HFF-Myc (cell line): ENCODE results near the gene SLC26A1.

Experiments
- DNase-seq: peaks from one replicate; pipeline ENCODE4 v3.0.0-alpha.2; 2011; ENCODE audit warnings: low read depth; ENCODE audit errors: extremely low read depth
- H3K4me3 ChIP-seq: replicated peaks from 2 replicates; pipeline ENCODE4 v1.5.1; 2011; ENCODE audit warnings: low read depth, mild to moderate bottlenecking, control low read depth, low read length
- TF ChIP-seq, protein P1 (sequence below): IDR thresholded peaks from 2 replicates; pipeline ENCODE4 v1.5.1; 2012; ENCODE audit warnings: mild to moderate bottlenecking, low read depth, low read length, control low read depth; ENCODE audit errors: missing control alignments

Gene SLC26A1

DNA sequence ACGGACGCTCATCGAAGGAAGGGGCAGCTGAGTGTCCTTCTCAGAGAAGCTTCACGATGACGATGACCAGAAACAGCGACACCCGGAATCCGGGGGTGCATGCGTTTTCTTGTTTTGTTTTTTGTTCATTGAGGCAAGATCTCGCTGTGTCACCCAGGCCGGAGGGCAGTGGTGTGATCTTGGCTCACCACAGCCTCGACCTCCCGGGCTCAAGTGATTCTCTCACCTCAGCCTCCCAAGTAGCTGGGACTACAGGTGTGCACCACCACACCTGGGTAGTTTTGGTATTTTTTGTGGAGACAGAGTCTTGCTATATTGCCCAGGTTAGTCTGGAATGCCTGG, 39.7 kb downstream of the SLC26A1 start:
- no peak for DNase-seq
- TF ChIP-seq, protein P1, sequence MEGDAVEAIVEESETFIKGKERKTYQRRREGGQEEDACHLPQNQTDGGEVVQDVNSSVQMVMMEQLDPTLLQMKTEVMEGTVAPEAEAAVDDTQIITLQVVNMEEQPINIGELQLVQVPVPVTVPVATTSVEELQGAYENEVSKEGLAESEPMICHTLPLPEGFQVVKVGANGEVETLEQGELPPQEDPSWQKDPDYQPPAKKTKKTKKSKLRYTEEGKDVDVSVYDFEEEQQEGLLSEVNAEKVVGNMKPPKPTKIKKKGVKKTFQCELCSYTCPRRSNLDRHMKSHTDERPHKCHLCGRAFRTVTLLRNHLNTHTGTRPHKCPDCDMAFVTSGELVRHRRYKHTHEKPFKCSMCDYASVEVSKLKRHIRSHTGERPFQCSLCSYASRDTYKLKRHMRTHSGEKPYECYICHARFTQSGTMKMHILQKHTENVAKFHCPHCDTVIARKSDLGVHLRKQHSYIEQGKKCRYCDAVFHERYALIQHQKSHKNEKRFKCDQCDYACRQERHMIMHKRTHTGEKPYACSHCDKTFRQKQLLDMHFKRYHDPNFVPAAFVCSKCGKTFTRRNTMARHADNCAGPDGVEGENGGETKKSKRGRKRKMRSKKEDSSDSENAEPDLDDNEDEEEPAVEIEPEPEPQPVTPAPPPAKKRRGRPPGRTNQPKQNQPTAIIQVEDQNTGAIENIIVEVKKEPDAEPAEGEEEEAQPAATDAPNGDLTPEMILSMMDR, result no peak
- no peak overlapping the region for H3K4me3 ChIP-seq

GRCh38 chr4:952881-953573, 40.2 kb downstream of the SLC26A1 start:
- TF ChIP-seq, protein P1, result no peak
- H3K4me3 ChIP-seq, result no peak overlapping the region
- no peak for DNase-seq

DNA sequence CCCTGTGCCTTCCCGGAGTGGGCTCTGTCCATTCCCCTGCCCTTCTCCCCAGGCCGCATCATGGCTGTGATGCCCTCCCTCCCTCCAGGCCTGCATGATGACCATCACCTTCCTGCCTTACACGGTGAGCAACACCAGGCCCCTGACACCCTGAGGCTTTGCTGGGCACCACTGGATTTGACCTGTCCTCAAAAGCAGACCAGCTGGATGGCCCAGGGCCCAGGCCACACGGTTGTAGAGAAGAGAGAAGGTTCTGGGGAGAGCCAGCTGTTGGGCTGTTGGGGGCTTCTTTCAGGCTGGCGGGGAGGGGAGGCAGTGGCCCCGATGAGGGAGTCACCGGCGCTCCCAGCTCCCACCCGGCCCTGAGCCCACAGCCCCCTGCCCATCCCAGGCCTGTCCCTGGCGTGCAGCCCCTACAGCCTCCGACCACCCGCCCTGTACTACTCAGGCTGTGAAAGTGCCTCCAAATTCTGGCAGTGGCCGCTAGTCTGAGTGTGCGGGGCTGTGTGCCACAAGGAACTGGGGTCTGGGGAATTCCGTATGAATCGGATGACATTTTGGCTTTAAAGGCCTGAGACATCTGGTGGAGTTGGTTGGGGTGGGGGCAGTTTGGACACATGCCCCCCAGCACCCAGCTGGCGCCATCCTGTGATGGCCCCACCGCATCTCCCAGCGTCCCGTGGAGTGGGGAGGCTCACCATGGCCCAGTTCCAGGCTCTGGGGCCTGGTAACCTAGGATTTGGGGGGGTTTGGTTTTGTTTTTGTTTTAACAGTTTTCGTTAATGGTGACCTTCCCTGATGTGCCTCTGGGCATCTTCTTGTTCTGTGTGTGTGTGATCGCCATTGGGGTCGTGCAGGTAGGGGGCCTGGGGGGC, 41.4 kb downstream of the SLC26A1 start:
- H3K4me3 ChIP-seq, result no peak overlapping the region
- no peak for DNase-seq
- TF ChIP-seq, protein P1, result no peak

GRCh38 chr4:951186-951585, 42.0 kb downstream of the SLC26A1 start:
- no peak for DNase-seq
- no peak overlapping the region for H3K4me3 ChIP-seq
- TF ChIP-seq, protein P1, result no peak

GRCh38 chr4:950136-951020, 42.8 kb downstream of the SLC26A1 start:
- TF ChIP-seq, protein P1, result no peak
- H3K4me3 ChIP-seq, result no peak overlapping the region
- DNase-seq, result no peak

GRCh38 chr4:949656-950055, 43.5 kb downstream of the SLC26A1 start:
- TF ChIP-seq, protein P1, result no peak
- no peak for DNase-seq
- H3K4me3 ChIP-seq, result no peak overlapping the region
